ENCODE results near the gene PLA2G6.

GRCh38 chr22:38137876-38138687, 43.5 kb downstream of the PLA2G6 start:
- TF ChIP-seq POLR2A (IDR thresholded peaks at IDR 0.05) (no peak), CTCF (IDR thresholded peaks at IDR 0.05) (no peak), EP300 (IDR thresholded peaks at IDR 0.05; ENCODE audit: low read depth) (no peak), POLR2AphosphoS5 (IDR thresholded peaks at IDR 0.05) (no peak)
